H9 (cell line): ENCODE measurements around the gene LRRC8E. TPM values are rescaled to one million over a fixed set of nuclear protein-coding genes. Genes with fewer than 3 reads are reported as not detected.
"Not testable (repeated sequence)": the region's sequence is repeated elsewhere in the genome, so short reads cannot be mapped to it uniquely, and the experiment has no call there.

Source experiments
- DNase-seq: peaks from one replicate; pipeline ENCODE4 v3.0.0-alpha.2; 2017
- H2AFZ ChIP-seq: one replicate; pipeline ENCODE4 v1.6.1; 2013; ENCODE audit warnings: mild to moderate bottlenecking, low read length, control low read depth, moderate library complexity
- H2AK5ac ChIP-seq: 2 replicates; pipeline ENCODE4 v1.6.1; 2013; ENCODE audit warnings: low read length, control low read depth, mixed read lengths; ENCODE audit not compliant: insufficient read length
- H2BK120ac ChIP-seq: one replicate; pipeline ENCODE4 v1.6.1; 2013; ENCODE audit warnings: low read depth, mild to moderate bottlenecking, low read length, control low read depth, inconsistent platforms; ENCODE audit not compliant: poor library complexity, severe bottlenecking
- H2BK12ac ChIP-seq: 2 replicates; pipeline ENCODE4 v1.6.1; 2013; ENCODE audit warnings: low read length, control low read depth, mixed read lengths, low read depth; ENCODE audit not compliant: insufficient read length
- H2BK15ac ChIP-seq: 2 replicates; pipeline ENCODE4 v1.6.1; 2013; ENCODE audit warnings: low read depth, low read length, control low read depth
- H2BK20ac ChIP-seq: one replicate; pipeline ENCODE4 v1.6.1; 2013; ENCODE audit warnings: low read depth, mild to moderate bottlenecking, low read length, control low read depth, inconsistent platforms; ENCODE audit not compliant: poor library complexity, severe bottlenecking
- H2BK5ac ChIP-seq: 2 replicates; pipeline ENCODE4 v1.6.1; 2013; ENCODE audit warnings: low read length, control low read depth, mixed read lengths; ENCODE audit not compliant: insufficient read length
- H3K14ac ChIP-seq: 2 replicates; pipeline ENCODE4 v1.6.1; 2013; ENCODE audit warnings: low read length, control low read depth; ENCODE audit not compliant: insufficient read depth
- H3K18ac ChIP-seq: 2 replicates; pipeline ENCODE4 v1.6.1; 2013; ENCODE audit warnings: low read depth, mild to moderate bottlenecking, mixed read lengths, low read length, control low read depth; ENCODE audit not compliant: insufficient read length
- H3K23ac ChIP-seq: 2 replicates; pipeline ENCODE4 v1.6.1; 2013; ENCODE audit warnings: low read length, control low read depth, mixed read lengths, low read depth; ENCODE audit not compliant: insufficient read length
- H3K23me2 ChIP-seq: 2 replicates; pipeline ENCODE4 v1.6.1; 2013; ENCODE audit warnings: low read depth, mild to moderate bottlenecking, mixed read lengths, low read length, control low read depth; ENCODE audit not compliant: insufficient read length, poor library complexity, severe bottlenecking
- H3K27ac ChIP-seq: 2 replicates; pipeline ENCODE4 v1.5.1; 2013; ENCODE audit warnings: low read length, control low read depth, mixed read lengths, low read depth; ENCODE audit not compliant: insufficient read length
- H3K27me3 ChIP-seq: 2 replicates; pipeline ENCODE4 v1.6.1; 2013; ENCODE audit warnings: low read length, control low read depth, inconsistent platforms; ENCODE audit not compliant: insufficient read depth
- H3K4ac ChIP-seq: 2 replicates; pipeline ENCODE4 v1.6.1; 2013; ENCODE audit warnings: low read depth, mild to moderate bottlenecking, control low read depth, inconsistent platforms, low read length, moderate library complexity
- H3K4me1 ChIP-seq: 2 replicates; pipeline ENCODE4 v1.6.1; 2013; ENCODE audit warnings: low read length, control low read depth, inconsistent platforms; ENCODE audit not compliant: insufficient read depth
- H3K4me2 ChIP-seq: 2 replicates; pipeline ENCODE4 v1.6.1; 2013; ENCODE audit warnings: low read length, control low read depth, mixed read lengths; ENCODE audit not compliant: insufficient read length, insufficient read depth
- H3K56ac ChIP-seq: 2 replicates; pipeline ENCODE4 v1.6.1; 2013; ENCODE audit warnings: low read depth, mild to moderate bottlenecking, mixed read lengths, low read length, control low read depth; ENCODE audit not compliant: insufficient read length
- H3K79me1 ChIP-seq: 2 replicates; pipeline ENCODE4 v1.6.1; 2013; ENCODE audit warnings: low read depth, mild to moderate bottlenecking, moderate library complexity, low read length, control low read depth, inconsistent platforms; ENCODE audit not compliant: insufficient read depth, poor library complexity, severe bottlenecking
- H3K79me2 ChIP-seq: 2 replicates; pipeline ENCODE4 v1.6.1; 2013; ENCODE audit warnings: low read length, control low read depth, inconsistent platforms; ENCODE audit not compliant: insufficient read depth
- H3K9ac ChIP-seq: 2 replicates; pipeline ENCODE4 v1.6.1; 2013; ENCODE audit warnings: low read length, control low read depth, mixed read lengths; ENCODE audit not compliant: insufficient read length; ENCODE audit errors: extremely low read depth
- H3K9me3 ChIP-seq: one replicate; pipeline ENCODE4 v1.6.1; 2013; ENCODE audit warnings: low read depth, low read length, inconsistent platforms; ENCODE audit not compliant: control insufficient read depth
- H3T11ph ChIP-seq: one replicate; pipeline ENCODE4 v1.6.1; 2013; ENCODE audit warnings: mild to moderate bottlenecking, low read length, control low read depth, inconsistent platforms
- H4K20me1 ChIP-seq: one replicate; pipeline ENCODE4 v1.6.1; 2013; ENCODE audit not compliant: control insufficient read depth, insufficient read length, insufficient read depth
- H4K5ac ChIP-seq: 2 replicates; pipeline ENCODE4 v1.6.1; 2013; ENCODE audit warnings: low read depth, mild to moderate bottlenecking, mixed read lengths, low read length, control low read depth; ENCODE audit not compliant: insufficient read length
- H4K8ac ChIP-seq: replicated peaks from 2 replicates; pipeline ENCODE4 v1.6.1; 2013; ENCODE audit warnings: low read length, control low read depth, mixed read lengths, low read depth; ENCODE audit not compliant: insufficient read length
- H4K91ac ChIP-seq: 2 replicates; pipeline ENCODE4 v1.6.1; 2013; ENCODE audit warnings: low read depth, mild to moderate bottlenecking, moderate library complexity, mixed read lengths, low read length, control low read depth; ENCODE audit not compliant: insufficient read length
- H3K27ac Mint-ChIP-seq, 3 experiments: 2 replicates in 2 of 3; 3 replicates in 1 of 3; pipeline ENCODE4 v1.8.0; 2020 to 2021; ENCODE audit warnings: mixed read lengths in 3 of 3, mild to moderate bottlenecking in 1 of 3, moderate library complexity in 1 of 3
- H3K27me3 Mint-ChIP-seq: 2 replicates; pipeline ENCODE4 v1.8.0; 2021; ENCODE audit warnings: low read depth, mild to moderate bottlenecking, moderate library complexity, mixed read lengths
- H3K36me3 Mint-ChIP-seq, 3 experiments: 2 replicates in 2 of 3; 3 replicates in 1 of 3; pipeline ENCODE4 v1.8.0; 2020 to 2021; ENCODE audit warnings: low read depth in 3 of 3, mixed read lengths in 3 of 3; ENCODE audit not compliant: insufficient read depth in 1 of 3
- H3K4me1 Mint-ChIP-seq, 2 experiments: 2 replicates each; pipeline ENCODE4 v1.8.0; 2020; ENCODE audit warnings: mixed read lengths in 2 of 2
- H3K4me3 Mint-ChIP-seq, 2 experiments: 2 replicates in 1 of 2; 3 replicates in 1 of 2; pipeline ENCODE4 v1.8.0; 2020 to 2021; ENCODE audit warnings: mild to moderate bottlenecking in 2 of 2, mixed read lengths in 2 of 2, moderate library complexity in 1 of 2
- H3K9me3 Mint-ChIP-seq, 2 experiments: 2 replicates in 1 of 2; 3 replicates in 1 of 2; pipeline ENCODE4 v1.8.0; 2020; ENCODE audit warnings: mild to moderate bottlenecking in 2 of 2, mixed read lengths in 2 of 2, moderate library complexity in 1 of 2
- WGBS: extraction: QIAGEN DNeasy Blood & Tissue Kit; methylation state at CpG from one replicate; pipeline ENCODE4 v1.1.7; 2013; ENCODE audit warnings: missing lambda C conversion rate, low lambda C conversion rate, mixed read lengths; ENCODE audit not compliant: insufficient read length; ENCODE audit errors: extremely low coverage; 5-methylcytosine and 5-hydroxymethylcytosine counted together
- total RNA-seq: library from RNA; stranded (reverse); gene quantifications from 2 replicates; pipeline ENCODE4 v1.2.1, GENCODE V29; 2021
- TF ChIP-seq, protein P1 (sequence below): fragments of 200-600 bp; sonication (generic); conservative IDR thresholded peaks from 3 replicates; pipeline ENCODE4 v1.8.0; 2021; ENCODE audit warnings: antibody characterized with exemption, mild to moderate bottlenecking

LRRC8E gene
- total RNA-seq, 1 experiment from 2014 or later, result 4.8 TPM

DNA sequence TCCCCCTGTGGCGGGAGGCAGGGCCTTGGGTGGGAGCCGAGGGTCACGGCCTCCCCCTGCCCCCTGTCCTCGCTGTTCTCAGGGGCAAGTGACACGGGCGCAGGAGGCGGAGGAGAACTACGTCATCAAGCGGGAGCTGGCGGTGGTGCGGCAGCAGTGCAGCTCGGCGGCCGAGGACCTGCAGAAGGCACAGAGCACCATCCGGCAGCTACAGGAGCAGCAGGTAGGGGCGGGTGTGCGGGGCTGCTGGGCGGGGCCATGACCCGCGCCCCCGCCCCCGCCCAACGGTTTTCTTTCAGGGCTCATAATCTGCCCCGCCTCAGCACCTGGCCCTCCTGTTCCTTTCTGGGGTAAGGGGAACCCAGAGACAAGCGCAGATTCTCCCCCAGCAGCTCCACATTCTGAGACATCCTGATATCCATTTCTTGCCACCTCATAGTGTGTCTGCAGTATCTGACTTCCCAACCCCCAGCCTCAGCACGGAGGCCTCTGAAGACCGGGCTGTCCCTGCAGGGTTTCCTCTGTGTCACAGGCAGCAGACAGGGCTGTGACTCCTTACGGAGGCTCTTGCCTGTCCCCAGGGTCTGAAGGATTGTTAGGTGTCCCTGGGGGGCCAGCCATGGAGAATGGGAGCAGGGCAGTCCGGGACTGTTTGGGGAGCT, 30.1 kb upstream of the LRRC8E start:
- H3K23me2 ChIP-seq, result peaks cover 13% of the 10 kb centered on the region
- peak overlapping the region; percentile 58 for H3K4me2 ChIP-seq
- peak; percentile 94 for DNase-seq
- H3K27me3 ChIP-seq, result no peaks in the 10 kb centered on the region; the same call in 1 of the 2 replicates
- no peak overlapping the region for H3K4ac ChIP-seq
- H3K79me1 ChIP-seq, result no peaks in the 10 kb centered on the region
- Mint-ChIP-seq H3K9me3 (no peaks in the 10 kb centered on the region), H3K27me3 (peaks cover 50% of the 10 kb centered on the region), H3K4me3 (peak overlapping the region; percentile 51 to 69; a peak in 4 of 5 replicates), H3K27ac (no peak overlapping the region), H3K36me3 (no peaks in the 10 kb centered on the region; a peak in 1 of 7 replicates), H3K4me1 (peaks cover 11 to 42% of the 10 kb centered on the region in 2 experiments)
- no peak overlapping the region for H3K23ac ChIP-seq
- H2BK5ac ChIP-seq, result no peak overlapping the region
- H3T11ph ChIP-seq, result no peak overlapping the region
- no peak overlapping the region for H3K9ac ChIP-seq
- no peak overlapping the region for H4K5ac ChIP-seq
- H3K14ac ChIP-seq, result peak overlapping the region; percentile 50; the same call in 1 of the 2 replicates
- no peak overlapping the region for H2AFZ ChIP-seq
- no peak overlapping the region for H3K27ac ChIP-seq
- no peak overlapping the region for H2BK15ac ChIP-seq
- no peaks in the 10 kb centered on the region for H3K9me3 ChIP-seq
- H2BK12ac ChIP-seq, result no peak overlapping the region
- no CpG with 5 or more reads among the region's 29 CpGs for WGBS
- H4K20me1 ChIP-seq, result peaks cover 2% of the 10 kb centered on the region
- no peaks in the 10 kb centered on the region; the same call in 1 of the 2 replicates for H3K4me1 ChIP-seq
- no peak overlapping the region for H3K56ac ChIP-seq
- H4K91ac ChIP-seq, result no peak overlapping the region
- H3K79me2 ChIP-seq, result no peaks in the 10 kb centered on the region
- no peak overlapping the region for H2BK20ac ChIP-seq
- H4K8ac ChIP-seq, result no peak overlapping the region
- TF ChIP-seq, protein P1, sequence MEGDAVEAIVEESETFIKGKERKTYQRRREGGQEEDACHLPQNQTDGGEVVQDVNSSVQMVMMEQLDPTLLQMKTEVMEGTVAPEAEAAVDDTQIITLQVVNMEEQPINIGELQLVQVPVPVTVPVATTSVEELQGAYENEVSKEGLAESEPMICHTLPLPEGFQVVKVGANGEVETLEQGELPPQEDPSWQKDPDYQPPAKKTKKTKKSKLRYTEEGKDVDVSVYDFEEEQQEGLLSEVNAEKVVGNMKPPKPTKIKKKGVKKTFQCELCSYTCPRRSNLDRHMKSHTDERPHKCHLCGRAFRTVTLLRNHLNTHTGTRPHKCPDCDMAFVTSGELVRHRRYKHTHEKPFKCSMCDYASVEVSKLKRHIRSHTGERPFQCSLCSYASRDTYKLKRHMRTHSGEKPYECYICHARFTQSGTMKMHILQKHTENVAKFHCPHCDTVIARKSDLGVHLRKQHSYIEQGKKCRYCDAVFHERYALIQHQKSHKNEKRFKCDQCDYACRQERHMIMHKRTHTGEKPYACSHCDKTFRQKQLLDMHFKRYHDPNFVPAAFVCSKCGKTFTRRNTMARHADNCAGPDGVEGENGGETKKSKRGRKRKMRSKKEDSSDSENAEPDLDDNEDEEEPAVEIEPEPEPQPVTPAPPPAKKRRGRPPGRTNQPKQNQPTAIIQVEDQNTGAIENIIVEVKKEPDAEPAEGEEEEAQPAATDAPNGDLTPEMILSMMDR, result no peak
- H2BK120ac ChIP-seq, result no peak overlapping the region
- no peak overlapping the region for H2AK5ac ChIP-seq
- H3K18ac ChIP-seq, result no peak overlapping the region

DNA sequence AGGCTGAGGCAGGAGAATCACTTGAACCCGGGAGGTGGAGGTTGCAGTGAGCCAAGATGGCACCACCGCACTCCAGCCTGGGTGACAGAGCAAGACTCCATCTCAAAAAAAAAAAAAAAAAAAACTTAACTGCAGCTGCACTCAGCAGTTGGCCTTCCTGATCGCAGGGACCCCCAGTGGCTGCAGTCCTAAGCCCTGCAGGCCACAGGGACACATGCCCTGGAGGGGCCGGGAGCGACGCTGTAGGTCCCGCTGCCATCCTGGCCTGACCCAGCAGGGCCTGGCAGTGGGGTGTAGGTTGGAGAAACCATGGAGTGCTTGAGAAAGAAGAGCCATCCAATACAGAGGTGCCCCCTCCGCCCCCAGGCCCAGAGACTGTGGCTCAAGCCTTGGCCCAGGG, 29.2 kb upstream of the LRRC8E start:
- not testable (repeated sequence) for H3K4ac ChIP-seq
- WGBS, result no CpG with 5 or more reads among the region's 8 CpGs

More for the DNA sequence above, 29.2 kb upstream of the LRRC8E start:
- not testable (repeated sequence) for H3K18ac ChIP-seq, H3K9me3 Mint-ChIP-seq, H4K8ac ChIP-seq, H3K9me3 ChIP-seq, H2BK12ac ChIP-seq, H3K4me1 ChIP-seq, H3K9ac ChIP-seq, H3K14ac ChIP-seq, H3K27ac ChIP-seq, H3K79me1 ChIP-seq, H4K5ac ChIP-seq, H3K79me2 ChIP-seq, H2BK120ac ChIP-seq, H3K56ac ChIP-seq, H4K20me1 ChIP-seq, H2BK5ac ChIP-seq, H4K91ac ChIP-seq, H3T11ph ChIP-seq, H2AFZ ChIP-seq, H2BK15ac ChIP-seq, H3K27me3 ChIP-seq, H3K36me3 Mint-ChIP-seq, H3K4me3 Mint-ChIP-seq, H3K23ac ChIP-seq, H2AK5ac ChIP-seq, H3K27ac Mint-ChIP-seq, H2BK20ac ChIP-seq, H3K4me2 ChIP-seq
- DNase-seq, result peak; percentile 23
- H3K23me2 ChIP-seq, result peaks cover 15% of the 10 kb centered on the region
- Mint-ChIP-seq H3K27me3 (peaks cover 56% of the 10 kb centered on the region), H3K4me1 (peaks cover 8 to 39% of the 10 kb centered on the region in 2 experiments)
